ENCODE measurements around the gene MNAT1.

GRCh38 chr14:60732840-60733483 is 1.6 kb upstream of the MNAT1 start:
- TF ChIP-seq POLR2A (IDR thresholded peaks at IDR 0.05; ENCODE audit: low read depth, low read length) (no peak), POLR2AphosphoS5 (IDR thresholded peaks at IDR 0.05; ENCODE audit: low read depth, low read length) (no peak), TAF1 (IDR thresholded peaks at IDR 0.05; ENCODE audit: low read depth, low read length) (no peak), SPI1 (IDR thresholded peaks at IDR 0.05; ENCODE audit: low read depth, low read length) (no peak), PAX5 (IDR thresholded peaks at IDR 0.05; ENCODE audit: insufficient read depth, low read length, severe bottlenecking) (no peak), POU2F2 (IDR thresholded peaks at IDR 0.05; ENCODE audit: low read depth, low read length) (no peak)

Measured in GM12891 (cell line).